Measurements from ENCODE around the gene NPC1L1. TPM values are rescaled to one million over a fixed set of nuclear protein-coding genes. Genes with fewer than 3 reads are reported as not detected.
"Not testable (repeated sequence)": the region's sequence is repeated elsewhere in the genome, so short reads cannot be mapped to it uniquely, and the experiment has no call there.

NPC1L1 gene
- total and polyA plus RNA-seq, 5 donors: 0.05 to 0.08 (median 0.06) TPM; not detected in 2

DNA sequence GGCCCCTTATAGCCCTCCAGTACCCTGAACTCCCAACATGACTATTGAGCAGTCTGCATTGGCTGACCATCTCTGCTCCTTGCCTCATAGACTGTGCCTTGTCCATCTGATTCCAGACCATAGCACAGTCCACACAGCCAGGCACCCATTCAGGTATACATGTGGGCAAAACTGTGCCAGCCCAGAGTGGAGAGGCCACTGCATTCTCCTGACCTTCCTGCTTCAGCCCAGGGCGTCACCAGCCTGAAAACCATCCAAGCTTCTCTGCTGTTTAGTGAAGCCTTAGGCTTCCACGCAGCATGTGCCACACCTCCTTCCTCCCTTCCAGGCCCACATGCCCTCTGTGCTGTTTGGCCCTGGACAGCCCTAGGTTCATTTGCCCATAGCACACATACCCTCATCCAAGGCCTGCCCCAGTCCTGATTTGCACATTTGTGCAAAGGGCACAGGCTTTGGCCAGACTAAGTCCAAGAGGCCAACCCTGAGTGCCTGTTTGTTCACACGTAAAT lies 22.1 kb upstream of the NPC1L1 start:
- Histone ChIP-seq H3K9me3 (ENCODE audit: control insufficient read depth, low read length) (no peaks in the 10 kb centered on the region), H3K27ac (ENCODE audit: low read length) (no peak overlapping the region), H3K4me3 (ENCODE audit: low read length) (no peak overlapping the region), H3K4me1 (ENCODE audit: control insufficient read depth, insufficient read depth, low read length) (no peaks in the 10 kb centered on the region), H3K27me3 (ENCODE audit: control insufficient read depth, insufficient read depth) (no peaks in the 10 kb centered on the region)
- ATAC-seq: no peak
- intact Hi-C loops (cut with DNase I): loop anchor here in 2 of 4 donors (5.0 to 10.0 kb wide), 3 partner anchors 318 to 348 kb away; no protein-coding TSS in a partner anchor
- WGBS: 81% methylated on average over 3 of the region's 3 CpGs
- no peak for DNase-seq

GRCh38 chr7:44562622-44562962 lies 21.5 kb upstream of the NPC1L1 start:
- H3K27ac ChIP-seq (ENCODE audit: low read length); DNase-seq; H3K4me3 ChIP-seq (ENCODE audit: low read length); H3K4me1 ChIP-seq (ENCODE audit: control insufficient read depth, insufficient read depth, low read length); H3K9me3 ChIP-seq (ENCODE audit: control insufficient read depth, low read length); H3K27me3 ChIP-seq (ENCODE audit: control insufficient read depth, insufficient read depth); ATAC-seq: not testable (repeated sequence)
- WGBS: 91% methylated on average over 8 of the region's 8 CpGs
- intact Hi-C loops (cut with DNase I): loop anchor here in 2 of 4 donors (5.0 to 10.0 kb wide), 3 partner anchors 318 to 348 kb away; no protein-coding TSS in a partner anchor

DNA sequence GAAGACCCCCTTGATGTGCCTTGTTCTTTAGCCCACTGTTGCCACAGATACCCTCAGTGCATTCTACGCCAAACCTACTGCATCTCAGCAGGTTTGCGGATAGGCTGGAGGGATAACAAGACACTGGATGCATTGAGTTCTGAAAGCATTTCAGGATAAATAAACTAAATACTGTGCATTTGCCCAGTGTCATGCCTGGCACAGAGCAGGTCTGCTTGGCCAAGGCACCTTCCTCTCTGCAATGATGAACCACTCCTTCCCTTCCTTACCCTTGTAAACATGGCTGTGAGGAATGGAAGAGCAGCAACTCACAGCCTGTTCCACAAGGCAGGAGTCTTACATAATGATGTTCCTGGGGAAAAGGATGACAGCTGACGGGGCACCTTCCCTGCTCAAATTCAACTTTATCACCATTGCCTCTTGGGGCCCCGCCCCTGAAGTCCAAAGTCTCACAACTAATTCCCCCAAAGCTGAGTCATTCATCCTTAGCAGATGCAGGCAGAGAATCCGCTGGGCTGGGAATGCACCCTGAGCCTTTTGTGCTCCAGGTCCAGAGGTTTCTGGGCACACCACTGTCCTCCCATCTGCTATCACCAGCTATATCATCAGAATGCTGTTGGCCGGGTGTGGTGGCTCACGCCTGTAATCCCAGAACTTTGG lies 21.0 kb upstream of the NPC1L1 start:
- H3K9me3 ChIP-seq (ENCODE audit: control insufficient read depth, low read length): no peaks in the 10 kb centered on the region
- intact Hi-C loops (cut with DNase I): loop anchor here in 2 of 4 donors (5.0 to 10.0 kb wide), 3 partner anchors 317 to 347 kb away; no protein-coding TSS in a partner anchor
- no peak overlapping the region for H3K27ac ChIP-seq (ENCODE audit: low read length)
- ATAC-seq (no peak), DNase-seq (no peak)
- WGBS: 89% methylated on average over 7 of the region's 7 CpGs
- H3K4me1 ChIP-seq (ENCODE audit: control insufficient read depth, insufficient read depth, low read length): no peaks in the 10 kb centered on the region
- no peaks in the 10 kb centered on the region for H3K27me3 ChIP-seq (ENCODE audit: control insufficient read depth, insufficient read depth)
- H3K4me3 ChIP-seq (ENCODE audit: low read length): no peak overlapping the region

- Histone ChIP-seq H3K27me3 (ENCODE audit: control insufficient read depth, insufficient read depth) (no peaks in the 10 kb centered on the region), H3K4me3 (ENCODE audit: low read length) (no peak overlapping the region), H3K27ac (ENCODE audit: low read length) (no peak overlapping the region), H3K9me3 (ENCODE audit: control insufficient read depth, low read length) (no peaks in the 10 kb centered on the region), H3K4me1 (ENCODE audit: control insufficient read depth, insufficient read depth, low read length) (no peaks in the 10 kb centered on the region)
- DNase-seq (no peak), ATAC-seq (no peak)
- WGBS: 82% methylated on average over 6 of the region's 6 CpGs
- intact Hi-C loops (cut with DNase I): loop anchor here in 2 of 4 donors (5.0 to 10.0 kb wide), 3 partner anchors 317 to 347 kb away; no protein-coding TSS in a partner anchor
Measured at GRCh38 chr7:44561481-44561880, 20.4 kb upstream of the NPC1L1 start.

GRCh38 chr7:44559485-44559884 lies 18.4 kb upstream of the NPC1L1 start:
- Histone ChIP-seq H3K4me1 (ENCODE audit: control insufficient read depth, insufficient read depth, low read length) (no peaks in the 10 kb centered on the region), H3K4me3 (ENCODE audit: low read length) (no peak overlapping the region), H3K9me3 (ENCODE audit: control insufficient read depth, low read length) (no peaks in the 10 kb centered on the region), H3K27ac (ENCODE audit: low read length) (no peak overlapping the region), H3K27me3 (ENCODE audit: control insufficient read depth, insufficient read depth) (no peaks in the 10 kb centered on the region)
- DNase-seq: no peak
- intact Hi-C loops (cut with DNase I): no loop called here
- 51% methylated on average over 4 of the region's 4 CpGs for WGBS
- ATAC-seq: peak in 1 of 2 donors; percentile 32

GRCh38 chr7:44557485-44557884 lies 16.4 kb upstream of the NPC1L1 start:
- WGBS: 75% methylated on average over 2 of the region's 2 CpGs
- Histone ChIP-seq H3K27ac (ENCODE audit: low read length) (no peak overlapping the region), H3K4me1 (ENCODE audit: control insufficient read depth, insufficient read depth, low read length) (no peaks in the 10 kb centered on the region), H3K27me3 (ENCODE audit: control insufficient read depth, insufficient read depth) (no peaks in the 10 kb centered on the region), H3K9me3 (ENCODE audit: control insufficient read depth, low read length) (no peaks in the 10 kb centered on the region), H3K4me3 (ENCODE audit: low read length) (no peak overlapping the region)
- no peak for DNase-seq
- intact Hi-C loops (cut with DNase I): no loop called here
- ATAC-seq: no peak

DNA sequence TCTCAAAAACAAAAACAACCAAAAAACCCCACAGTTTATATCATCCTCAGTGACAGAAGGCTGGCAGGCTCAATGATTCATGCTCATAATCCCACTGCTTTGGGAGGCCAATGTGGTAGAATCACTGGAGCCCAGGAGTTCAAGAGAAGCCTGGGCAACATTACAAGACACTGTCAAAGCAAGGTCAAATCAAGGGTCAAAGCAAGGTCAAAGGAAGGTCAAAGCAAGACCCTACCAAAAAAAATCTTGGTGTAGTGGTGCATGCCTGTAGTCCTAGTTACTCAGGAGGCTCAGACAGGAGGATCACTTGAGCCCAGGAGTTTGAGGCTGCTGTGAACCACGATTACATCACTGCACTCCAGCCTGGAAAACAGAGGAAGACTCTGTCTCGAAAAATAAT lies 14.2 kb upstream of the NPC1L1 start:
- no peaks in the 10 kb centered on the region for H3K27me3 ChIP-seq (ENCODE audit: control insufficient read depth, insufficient read depth)
- intact Hi-C loops (cut with DNase I): no loop called here
- ATAC-seq (no peak), DNase-seq (no peak)
- no peak overlapping the region for H3K27ac ChIP-seq (ENCODE audit: low read length)
- no peak overlapping the region for H3K4me3 ChIP-seq (ENCODE audit: low read length)
- WGBS: 76% methylated on average over 2 of the region's 2 CpGs
- H3K9me3 ChIP-seq (ENCODE audit: control insufficient read depth, low read length): no peaks in the 10 kb centered on the region
- H3K4me1 ChIP-seq (ENCODE audit: control insufficient read depth, insufficient read depth, low read length): no peaks in the 10 kb centered on the region

DNA sequence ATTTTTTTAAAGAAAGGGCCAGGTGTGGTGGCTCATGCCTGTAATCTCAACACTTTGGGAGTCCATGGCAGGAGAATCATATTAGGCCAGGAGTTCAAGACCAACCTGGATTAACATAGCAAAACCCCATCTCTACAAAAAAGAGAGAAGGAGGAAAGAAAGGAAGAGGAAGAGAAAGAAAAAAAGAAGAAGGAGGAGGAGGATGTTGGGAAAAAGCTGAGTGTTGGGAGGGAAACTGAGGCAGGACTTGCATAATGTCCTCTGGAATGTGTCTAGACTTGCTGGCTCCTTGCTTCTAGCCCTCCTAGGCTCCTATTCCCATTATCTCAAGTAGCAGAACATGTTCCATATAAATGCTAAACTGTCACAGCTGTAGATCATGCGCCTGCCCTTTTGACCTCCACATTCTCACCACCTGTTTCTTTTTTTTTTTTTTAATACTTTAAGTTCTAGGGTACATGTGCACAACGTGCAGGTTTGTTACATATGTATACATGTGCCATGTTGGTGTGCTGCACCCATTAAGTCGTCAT lies 11.4 kb upstream of the NPC1L1 start:
- H3K9me3 ChIP-seq (ENCODE audit: control insufficient read depth, low read length); H3K27me3 ChIP-seq (ENCODE audit: control insufficient read depth, insufficient read depth); ATAC-seq; H3K4me3 ChIP-seq (ENCODE audit: low read length); H3K27ac ChIP-seq (ENCODE audit: low read length); intact Hi-C loops (cut with DNase I); H3K4me1 ChIP-seq (ENCODE audit: control insufficient read depth, insufficient read depth, low read length); DNase-seq: not testable (repeated sequence)
- WGBS: 74% methylated on average over 3 of the region's 3 CpGs

DNA sequence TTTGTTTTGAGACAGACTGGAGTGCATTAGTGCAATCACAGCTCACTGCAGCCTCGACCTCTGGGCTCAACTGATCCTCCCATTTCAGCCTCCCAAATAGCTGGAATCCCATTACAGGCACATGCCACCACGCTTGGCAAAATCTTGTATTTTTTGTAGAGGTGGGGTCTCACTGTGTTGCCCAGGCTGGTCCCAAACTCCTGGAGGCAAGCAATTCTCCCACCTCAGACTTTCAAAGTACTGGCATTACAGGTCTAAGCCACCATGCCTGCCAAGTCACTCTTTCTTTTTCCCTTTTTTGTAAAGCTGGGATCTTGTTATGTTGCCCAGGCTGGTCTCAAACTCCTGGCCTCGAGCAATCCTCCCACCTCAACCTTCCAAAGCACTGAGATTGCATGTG lies 8.3 kb upstream of the NPC1L1 start:
- Histone ChIP-seq H3K9me3 (ENCODE audit: control insufficient read depth, low read length) (no peaks in the 10 kb centered on the region), H3K27ac (ENCODE audit: low read length) (no peak overlapping the region), H3K27me3 (ENCODE audit: control insufficient read depth, insufficient read depth) (no peaks in the 10 kb centered on the region), H3K4me1 (ENCODE audit: control insufficient read depth, insufficient read depth, low read length) (no peaks in the 10 kb centered on the region), H3K4me3 (ENCODE audit: low read length) (no peak overlapping the region)
- intact Hi-C loops (cut with DNase I): no loop called here
- ATAC-seq: no peak
- no peak for DNase-seq
- 69% methylated on average over 3 of the region's 3 CpGs for WGBS

DNA sequence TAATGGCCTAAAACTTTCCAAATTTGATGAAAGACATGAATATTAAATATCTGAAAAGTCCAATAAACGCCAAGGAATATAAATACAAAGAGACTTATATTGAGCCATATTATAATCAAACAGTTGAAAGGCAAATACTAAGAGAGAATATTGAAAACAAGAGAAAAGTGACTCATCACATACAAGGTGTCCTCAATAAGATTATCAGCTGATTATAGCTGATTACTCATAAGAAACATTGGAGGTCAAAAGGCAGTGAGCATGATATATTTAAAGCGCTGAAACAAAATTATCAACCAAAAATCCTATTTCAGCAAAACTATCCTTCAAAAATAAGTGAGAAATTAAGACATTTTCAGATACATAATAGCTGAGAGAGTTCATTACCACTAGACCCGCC lies 7.8 kb upstream of the NPC1L1 start:
- no peaks in the 10 kb centered on the region for H3K27me3 ChIP-seq (ENCODE audit: control insufficient read depth, insufficient read depth)
- DNase-seq (no peak), ATAC-seq (no peak)
- H3K27ac ChIP-seq (ENCODE audit: low read length): no peak overlapping the region
- intact Hi-C loops (cut with DNase I): no loop called here
- H3K9me3 ChIP-seq (ENCODE audit: control insufficient read depth, low read length): no peaks in the 10 kb centered on the region
- 85% methylated on average over 3 of the region's 3 CpGs for WGBS
- no peaks in the 10 kb centered on the region for H3K4me1 ChIP-seq (ENCODE audit: control insufficient read depth, insufficient read depth, low read length)
- no peak overlapping the region for H3K4me3 ChIP-seq (ENCODE audit: low read length)

DNA sequence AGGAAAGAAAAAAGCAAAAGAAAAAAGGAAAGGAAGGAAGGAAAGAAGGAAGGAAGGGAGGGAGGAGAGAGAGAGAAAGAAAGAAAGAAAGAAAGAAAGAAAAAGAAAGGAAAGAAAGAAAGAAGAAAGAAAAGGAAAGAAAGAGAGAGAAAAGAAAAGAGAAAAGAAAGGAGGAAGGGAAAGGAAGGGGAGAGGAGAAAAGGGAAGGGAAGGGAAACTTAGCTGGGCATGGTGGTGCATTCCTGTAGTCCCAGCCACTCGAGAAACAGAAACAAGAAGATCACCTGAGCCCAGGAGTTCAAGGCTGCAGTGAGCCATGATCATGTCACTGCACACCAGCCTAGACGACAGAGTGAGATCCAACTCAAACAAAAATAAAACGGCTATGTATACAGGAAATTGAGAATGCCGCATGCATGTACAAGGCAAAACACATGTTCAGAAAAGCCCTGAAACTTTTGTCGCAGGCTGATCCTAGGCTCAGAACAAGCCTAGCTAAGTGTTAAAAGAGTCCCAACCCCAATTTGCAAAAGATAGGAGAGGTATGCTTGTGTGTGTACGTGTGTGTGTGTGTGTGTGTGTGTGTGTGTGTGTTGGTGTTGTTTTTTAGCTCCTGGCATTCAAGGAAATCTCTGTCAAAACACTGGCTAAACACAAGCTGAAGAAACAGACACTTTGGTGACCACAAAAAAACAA lies 6.6 kb upstream of the NPC1L1 start:
- DNase-seq: no peak
- no peaks in the 10 kb centered on the region for H3K9me3 ChIP-seq (ENCODE audit: control insufficient read depth, low read length)
- 39% methylated on average over 6 of the region's 6 CpGs for WGBS
- H3K4me3 ChIP-seq (ENCODE audit: low read length): no peak overlapping the region
- H3K4me1 ChIP-seq (ENCODE audit: control insufficient read depth, insufficient read depth, low read length): no peaks in the 10 kb centered on the region
- H3K27me3 ChIP-seq (ENCODE audit: control insufficient read depth, insufficient read depth): no peaks in the 10 kb centered on the region
- no peak for ATAC-seq
- no peak overlapping the region for H3K27ac ChIP-seq (ENCODE audit: low read length)
- intact Hi-C loops (cut with DNase I): no loop called here
